ENCODE data around the gene CHST2.

- TF ChIP-seq CTCF (IDR thresholded peaks at IDR 0.05), result no peak
- TF ChIP-seq POLR2A (IDR thresholded peaks at IDR 0.05), result no peak
Measured at GRCh38 chr3:143139762-143140161, 20.2 kb downstream of the CHST2 start.

Data from gastroesophageal sphincter (tissue), 3 donors.